NT2/D1 (cell line): ENCODE measurements around the gene CAMK2B.

Source experiments
- SUZ12 ChIP-seq: IDR thresholded peaks from 2 replicates; pipeline ENCODE4 v1.6.1; 2011; ENCODE audit not compliant: insufficient read length, insufficient read depth; ENCODE audit errors: extremely low read depth
- YY1 ChIP-seq: IDR thresholded peaks from 2 replicates; pipeline ENCODE4 v1.6.1; 2011; ENCODE audit not compliant: insufficient read length, insufficient read depth
- ZNF274 ChIP-seq: IDR thresholded peaks from 2 replicates; pipeline ENCODE4 v1.6.1; 2011; ENCODE audit warnings: mild to moderate bottlenecking, low read depth, low read length

DNA sequence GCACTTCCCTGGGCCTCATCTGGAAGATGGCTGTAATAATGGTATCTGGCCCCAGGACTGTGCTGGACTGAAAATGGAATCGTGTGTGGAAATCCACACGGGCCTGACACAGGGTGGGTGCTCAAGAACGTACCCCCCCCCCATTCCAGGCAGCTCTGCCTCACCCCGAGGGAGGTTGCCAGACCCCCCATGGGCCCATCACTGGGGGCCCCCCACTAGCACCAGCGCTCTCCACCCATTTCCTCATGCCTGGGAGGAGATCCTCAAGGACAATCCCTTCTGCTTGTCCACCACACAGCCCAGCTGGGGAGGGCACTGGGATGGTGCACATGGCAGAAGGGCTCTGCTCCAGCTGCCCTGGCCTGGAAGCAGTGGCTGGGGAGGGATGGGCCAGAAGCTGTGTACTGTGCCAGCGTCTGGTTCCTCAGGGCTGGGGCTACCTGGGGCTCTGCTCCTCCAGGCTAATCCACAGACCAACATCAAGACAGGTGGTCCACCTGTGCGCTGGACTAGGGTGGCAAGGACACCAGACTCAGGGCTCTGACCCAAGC, 55.4 kb downstream of the CAMK2B start:
- TF ChIP-seq SUZ12 (no peak), YY1 (no peak), ZNF274 (no peak)
